GM23338 (cell line): ENCODE data around the gene RELL2. TPM values are rescaled to one million over a fixed set of nuclear protein-coding genes. Genes with fewer than 3 reads are reported as not detected.

ENCODE experiments used
- ATAC-seq: fragments of 200-7000 bp; cut with Tn5 transposase; 3 replicates; pipeline ENCODE4 v1.9.1; 2020
- DNase-seq: peaks from one replicate; pipeline ENCODE4 v3.0.0-alpha.2; 2015; ENCODE audit warnings: low spot score
- H2AFZ ChIP-seq: fragments of 200-600 bp; sonication (generic); 2 replicates; pipeline ENCODE4 v1.8.0; 2016; ENCODE audit warnings: antibody characterized with exemption, mild to moderate bottlenecking, moderate library complexity
- H3F3A ChIP-seq: fragments of 200-600 bp; sonication (generic); replicated peaks from 2 replicates; pipeline ENCODE4 v1.8.0; 2017; ENCODE audit warnings: antibody characterized with exemption, mixed run types, low read depth
- H3K27ac ChIP-seq: fragments of 200-600 bp; sonication (generic); 2 replicates; pipeline ENCODE4 v1.6.1; 2016; ENCODE audit warnings: low read depth
- H3K27me3 ChIP-seq: fragments of 200-600 bp; sonication (generic); 2 replicates; pipeline ENCODE4 v1.8.0; 2016; ENCODE audit warnings: mild to moderate bottlenecking, mixed run types, moderate library complexity; ENCODE audit not compliant: insufficient read depth
- H3K36me3 ChIP-seq: fragments of 200-600 bp; sonication (generic); 2 replicates; pipeline ENCODE4 v1.8.0; 2016; ENCODE audit warnings: mild to moderate bottlenecking; ENCODE audit not compliant: insufficient read depth
- H3K4me1 ChIP-seq: fragments of 200-600 bp; sonication (generic); 2 replicates; pipeline ENCODE4 v1.8.0; 2016; ENCODE audit warnings: mild to moderate bottlenecking, moderate library complexity; ENCODE audit not compliant: insufficient read depth
- H3K4me2 ChIP-seq: fragments of 200-600 bp; sonication (generic); 2 replicates; pipeline ENCODE4 v1.7.1; 2017; ENCODE audit warnings: mixed run types
- H3K4me3 ChIP-seq: fragments of 200-600 bp; sonication (generic); 2 replicates; pipeline ENCODE4 v1.6.1; 2016; ENCODE audit warnings: mixed run types
- H3K79me2 ChIP-seq: fragments of 200-600 bp; sonication (generic); replicated peaks from 2 replicates; pipeline ENCODE4 v1.8.0; 2017; ENCODE audit warnings: mild to moderate bottlenecking; ENCODE audit not compliant: insufficient read depth
- H3K9me2 ChIP-seq: fragments of 200-600 bp; sonication (generic); 2 replicates; pipeline ENCODE4 v1.8.0; 2017; ENCODE audit not compliant: insufficient read depth
- H4K20me1 ChIP-seq: fragments of 200-600 bp; sonication (generic); replicated peaks from 2 replicates; pipeline ENCODE4 v1.8.0; 2017; ENCODE audit warnings: mild to moderate bottlenecking; ENCODE audit not compliant: insufficient read depth
- H3K27ac Mint-ChIP-seq: 2 replicates; pipeline ENCODE4 v1.8.0; 2020; ENCODE audit warnings: inconsistent platforms, mild to moderate bottlenecking, moderate library complexity, mixed read lengths
- H3K27me3 Mint-ChIP-seq: 3 replicates; pipeline ENCODE4 v1.8.0; 2022; ENCODE audit warnings: low read depth, mild to moderate bottlenecking, moderate library complexity, mixed read lengths, inconsistent platforms; ENCODE audit not compliant: insufficient read depth, poor library complexity
- H3K36me3 Mint-ChIP-seq: 3 replicates; pipeline ENCODE4 v1.8.0; 2021; ENCODE audit warnings: low read depth, mild to moderate bottlenecking, inconsistent platforms, moderate library complexity, mixed read lengths
- H3K4me1 Mint-ChIP-seq: 3 replicates; pipeline ENCODE4 v1.8.0; 2020; ENCODE audit warnings: mild to moderate bottlenecking, inconsistent platforms, mixed read lengths
- H3K4me3 Mint-ChIP-seq: 3 replicates; pipeline ENCODE4 v1.8.0; 2021; ENCODE audit warnings: moderate library complexity, mild to moderate bottlenecking, inconsistent platforms, mixed read lengths
- H3K9me3 Mint-ChIP-seq: 3 replicates; pipeline ENCODE4 v1.8.0; 2020; ENCODE audit warnings: moderate library complexity, mild to moderate bottlenecking, inconsistent platforms, mixed read lengths
- CREB1 ChIP-seq: fragments of 250-450 bp; sonication (Bioruptor Pico); IDR thresholded peaks from 2 replicates; pipeline ENCODE4 v1.5.0; 2020; ENCODE audit warnings: low read depth, mild to moderate bottlenecking, moderate library complexity
- EZH2 ChIP-seq: fragments of 200-600 bp; sonication (generic); IDR thresholded peaks from one replicate; pipeline ENCODE4 v1.8.0; 2017; ENCODE audit warnings: antibody characterized with exemption, mild to moderate bottlenecking, low read depth; ENCODE audit not compliant: unreplicated experiment
- EZH2phosphoT487 ChIP-seq: fragments of 200-600 bp; sonication (generic); IDR thresholded peaks from one replicate; pipeline ENCODE4 v1.8.1; 2018; ENCODE audit warnings: antibody characterized with exemption; ENCODE audit not compliant: unreplicated experiment
- NANOG ChIP-seq: IDR thresholded peaks from 2 replicates; pipeline ENCODE4 v1.6.1; 2016; ENCODE audit warnings: antibody characterized with exemption, borderline replicate concordance
- POLR2AphosphoS5 ChIP-seq: IDR thresholded peaks from 2 replicates; pipeline ENCODE4 v1.6.1; 2016; ENCODE audit warnings: antibody characterized with exemption, low read depth
- STAT1 ChIP-seq: IDR thresholded peaks from one replicate; pipeline ENCODE4 v1.6.1; 2016; ENCODE audit warnings: antibody characterized with exemption; ENCODE audit not compliant: unreplicated experiment
- ZNF331 ChIP-seq: fragments of 250-450 bp; sonication (Bioruptor Pico); IDR thresholded peaks from 2 replicates; pipeline ENCODE4 v1.5.0; 2020; ENCODE audit warnings: low read depth, mild to moderate bottlenecking, moderate library complexity
- polyA plus RNA-seq: library from polyadenylated mRNA; unstranded; fragments of >200 nt; fragmentation: Nextera tagmentation; extraction: Ambion mirVana; gene quantifications from 2 replicates; pipeline ENCODE4 v1.2.1, GENCODE V29; 2016
- total RNA-seq: library from RNA; depleted of rRNA; stranded (reverse); fragments of >200 nt; shearing (Covaris generic); gene quantifications from 2 replicates; pipeline ENCODE4 v1.2.3, GENCODE V29; 2014
- TF ChIP-seq, protein P1 (sequence below), 2 experiments: fragments of 200-600 bp in 1 of 2; sonication (generic) in 1 of 2; conservative IDR thresholded peaks; 2 replicates each; pipeline versions ENCODE4 v1.5.1 to v1.6.1; 2016 to 2017; ENCODE audit warnings: antibody characterized with exemption in 2 of 2, low read depth in 2 of 2, mild to moderate bottlenecking in 2 of 2, moderate library complexity in 1 of 2
- TF ChIP-seq, protein P2 (sequence below): IDR thresholded peaks from 2 replicates; pipeline ENCODE4 v1.6.1; 2016; ENCODE audit warnings: antibody characterized with exemption
- TF ChIP-seq, protein P3 (sequence below): IDR thresholded peaks from one replicate; pipeline ENCODE4 v1.6.1; 2018; ENCODE audit warnings: antibody characterized with exemption; ENCODE audit not compliant: unreplicated experiment

The RELL2 gene
- total and polyA plus RNA-seq, 2 experiments from 2014 or later, result 20.4 to 30.6 TPM

DNA sequence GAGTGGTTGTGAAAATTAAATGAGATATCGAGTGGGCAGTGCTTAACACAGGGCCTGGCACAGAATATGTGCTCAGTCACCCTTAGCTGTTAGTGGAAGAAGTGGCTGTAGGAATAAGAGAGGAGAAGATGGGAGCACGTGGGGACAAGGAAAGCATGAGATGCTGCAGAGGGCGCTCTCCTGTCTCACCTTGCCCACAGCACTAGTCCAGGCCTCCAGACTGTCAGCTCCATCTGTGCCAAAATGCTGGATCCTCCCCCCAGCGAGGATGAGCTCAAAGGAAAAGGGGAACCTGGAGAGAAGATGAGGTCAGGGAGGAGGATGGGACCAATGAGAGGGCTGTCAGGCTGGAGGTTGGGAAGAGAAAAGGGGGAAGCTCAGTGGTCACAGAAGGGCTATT, 32.7 kb downstream of the RELL2 start:
- Mint-ChIP-seq H3K4me1 (peaks cover 23% of the 10 kb centered on the region), H3K27ac (no peak overlapping the region), H3K9me3 (no peaks in the 10 kb centered on the region), H3K27me3 (peaks cover 13% of the 10 kb centered on the region), H3K4me3 (no peak overlapping the region; the same call in 2 of the 3 replicates), H3K36me3 (peaks cover 61% of the 10 kb centered on the region)
- no peak overlapping the region for H3K4me3 ChIP-seq
- peaks cover 4% of the 10 kb centered on the region for H3K36me3 ChIP-seq
- H4K20me1 ChIP-seq, result no peaks in the 10 kb centered on the region; the same call in 1 of the 2 replicates
- no peaks in the 10 kb centered on the region for H3K9me2 ChIP-seq
- no peak overlapping the region for H3K4me2 ChIP-seq
- no peaks in the 10 kb centered on the region for H3K79me2 ChIP-seq
- H3K4me1 ChIP-seq, result peaks cover 14% of the 10 kb centered on the region
- H3F3A ChIP-seq, result no peaks in the 10 kb centered on the region
- peak; percentile 61 for DNase-seq
- ATAC-seq, result peak; percentile 19
- no peak for TF ChIP-seq EZH2phosphoT487
- no peak for TF ChIP-seq NANOG
- TF ChIP-seq, protein P1, sequence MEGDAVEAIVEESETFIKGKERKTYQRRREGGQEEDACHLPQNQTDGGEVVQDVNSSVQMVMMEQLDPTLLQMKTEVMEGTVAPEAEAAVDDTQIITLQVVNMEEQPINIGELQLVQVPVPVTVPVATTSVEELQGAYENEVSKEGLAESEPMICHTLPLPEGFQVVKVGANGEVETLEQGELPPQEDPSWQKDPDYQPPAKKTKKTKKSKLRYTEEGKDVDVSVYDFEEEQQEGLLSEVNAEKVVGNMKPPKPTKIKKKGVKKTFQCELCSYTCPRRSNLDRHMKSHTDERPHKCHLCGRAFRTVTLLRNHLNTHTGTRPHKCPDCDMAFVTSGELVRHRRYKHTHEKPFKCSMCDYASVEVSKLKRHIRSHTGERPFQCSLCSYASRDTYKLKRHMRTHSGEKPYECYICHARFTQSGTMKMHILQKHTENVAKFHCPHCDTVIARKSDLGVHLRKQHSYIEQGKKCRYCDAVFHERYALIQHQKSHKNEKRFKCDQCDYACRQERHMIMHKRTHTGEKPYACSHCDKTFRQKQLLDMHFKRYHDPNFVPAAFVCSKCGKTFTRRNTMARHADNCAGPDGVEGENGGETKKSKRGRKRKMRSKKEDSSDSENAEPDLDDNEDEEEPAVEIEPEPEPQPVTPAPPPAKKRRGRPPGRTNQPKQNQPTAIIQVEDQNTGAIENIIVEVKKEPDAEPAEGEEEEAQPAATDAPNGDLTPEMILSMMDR (conservative IDR thresholded peaks at IDR 0.05; ENCODE audit: low read depth in 2 of 2), result peak; percentile 50 to 75
- no peak for TF ChIP-seq ZNF331
- TF ChIP-seq, protein P2, sequence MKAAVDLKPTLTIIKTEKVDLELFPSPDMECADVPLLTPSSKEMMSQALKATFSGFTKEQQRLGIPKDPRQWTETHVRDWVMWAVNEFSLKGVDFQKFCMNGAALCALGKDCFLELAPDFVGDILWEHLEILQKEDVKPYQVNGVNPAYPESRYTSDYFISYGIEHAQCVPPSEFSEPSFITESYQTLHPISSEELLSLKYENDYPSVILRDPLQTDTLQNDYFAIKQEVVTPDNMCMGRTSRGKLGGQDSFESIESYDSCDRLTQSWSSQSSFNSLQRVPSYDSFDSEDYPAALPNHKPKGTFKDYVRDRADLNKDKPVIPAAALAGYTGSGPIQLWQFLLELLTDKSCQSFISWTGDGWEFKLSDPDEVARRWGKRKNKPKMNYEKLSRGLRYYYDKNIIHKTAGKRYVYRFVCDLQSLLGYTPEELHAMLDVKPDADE, result no peak
- H2AFZ ChIP-seq, result no peak overlapping the region
- no peaks in the 10 kb centered on the region for H3K27me3 ChIP-seq
- H3K27ac ChIP-seq, result no peak overlapping the region

DNA sequence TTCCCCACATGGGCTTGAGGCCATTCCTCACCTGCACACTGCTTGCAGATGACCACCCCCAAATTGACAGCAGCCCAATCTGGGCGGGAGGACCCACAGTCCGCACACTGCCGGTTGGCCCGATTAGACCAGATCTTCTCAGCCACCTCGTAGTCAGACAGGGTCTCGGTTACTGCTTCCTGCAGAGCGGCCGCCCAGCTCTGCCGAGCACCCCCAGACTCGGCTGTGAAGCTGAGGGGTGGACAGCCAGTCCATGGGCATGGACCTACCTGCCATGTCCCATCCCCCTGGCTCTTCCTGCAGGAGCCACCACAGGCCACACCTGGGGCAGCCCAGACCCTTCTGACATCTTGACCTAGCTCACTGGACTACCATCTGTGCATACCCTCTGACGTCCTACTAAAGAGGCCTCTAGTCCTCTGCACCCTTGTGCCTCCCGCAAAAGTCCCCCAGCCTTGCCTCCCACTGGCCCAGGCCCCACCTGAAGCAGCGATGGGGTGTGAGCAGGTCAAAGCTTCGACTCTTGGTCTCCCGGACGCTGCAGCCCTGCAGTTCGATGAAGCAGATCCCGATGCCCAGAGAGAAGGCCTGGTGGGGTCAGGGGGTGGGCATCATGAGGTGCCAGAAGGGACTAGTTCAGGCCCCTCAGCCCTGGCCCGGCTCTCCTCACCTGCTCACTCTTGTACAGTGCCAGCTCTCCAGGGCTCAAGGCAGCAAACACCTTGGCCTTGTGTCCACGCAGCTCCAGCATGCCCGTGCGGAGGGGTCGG, 35.5 kb downstream of the RELL2 start:
- Histone ChIP-seq H3K79me2 (peaks cover 7% of the 10 kb centered on the region; the same call in 1 of the 2 replicates), H3K4me2 (no peak overlapping the region), H4K20me1 (no peaks in the 10 kb centered on the region; the same call in 1 of the 2 replicates), H3K27me3 (no peaks in the 10 kb centered on the region), H3K9me2 (no peaks in the 10 kb centered on the region), H3K36me3 (no peaks in the 10 kb centered on the region; the same call in 1 of the 2 replicates), H3K4me1 (peaks cover 34% of the 10 kb centered on the region), H3K27ac (no peak overlapping the region), H3F3A (peaks cover 14% of the 10 kb centered on the region), H3K4me3 (no peak overlapping the region), H2AFZ (no peak overlapping the region)
- H3K9me3 Mint-ChIP-seq, result no peaks in the 10 kb centered on the region
- H3K4me1 Mint-ChIP-seq, result peaks cover 21% of the 10 kb centered on the region
- no peak for ATAC-seq
- peaks cover 3% of the 10 kb centered on the region for H3K27me3 Mint-ChIP-seq
- DNase-seq, result no peak
- peaks cover 52% of the 10 kb centered on the region for H3K36me3 Mint-ChIP-seq
- H3K4me3 Mint-ChIP-seq, result no peak overlapping the region
- H3K27ac Mint-ChIP-seq, result no peak overlapping the region; the same call in 1 of the 2 replicates
- TF ChIP-seq POLR2AphosphoS5 (no peak), STAT1 (no peak), ZNF331 (no peak), EZH2 (no peak), NANOG (no peak), CREB1 (CRISPR knock-in tag) (no peak)
- TF ChIP-seq, protein P3, sequence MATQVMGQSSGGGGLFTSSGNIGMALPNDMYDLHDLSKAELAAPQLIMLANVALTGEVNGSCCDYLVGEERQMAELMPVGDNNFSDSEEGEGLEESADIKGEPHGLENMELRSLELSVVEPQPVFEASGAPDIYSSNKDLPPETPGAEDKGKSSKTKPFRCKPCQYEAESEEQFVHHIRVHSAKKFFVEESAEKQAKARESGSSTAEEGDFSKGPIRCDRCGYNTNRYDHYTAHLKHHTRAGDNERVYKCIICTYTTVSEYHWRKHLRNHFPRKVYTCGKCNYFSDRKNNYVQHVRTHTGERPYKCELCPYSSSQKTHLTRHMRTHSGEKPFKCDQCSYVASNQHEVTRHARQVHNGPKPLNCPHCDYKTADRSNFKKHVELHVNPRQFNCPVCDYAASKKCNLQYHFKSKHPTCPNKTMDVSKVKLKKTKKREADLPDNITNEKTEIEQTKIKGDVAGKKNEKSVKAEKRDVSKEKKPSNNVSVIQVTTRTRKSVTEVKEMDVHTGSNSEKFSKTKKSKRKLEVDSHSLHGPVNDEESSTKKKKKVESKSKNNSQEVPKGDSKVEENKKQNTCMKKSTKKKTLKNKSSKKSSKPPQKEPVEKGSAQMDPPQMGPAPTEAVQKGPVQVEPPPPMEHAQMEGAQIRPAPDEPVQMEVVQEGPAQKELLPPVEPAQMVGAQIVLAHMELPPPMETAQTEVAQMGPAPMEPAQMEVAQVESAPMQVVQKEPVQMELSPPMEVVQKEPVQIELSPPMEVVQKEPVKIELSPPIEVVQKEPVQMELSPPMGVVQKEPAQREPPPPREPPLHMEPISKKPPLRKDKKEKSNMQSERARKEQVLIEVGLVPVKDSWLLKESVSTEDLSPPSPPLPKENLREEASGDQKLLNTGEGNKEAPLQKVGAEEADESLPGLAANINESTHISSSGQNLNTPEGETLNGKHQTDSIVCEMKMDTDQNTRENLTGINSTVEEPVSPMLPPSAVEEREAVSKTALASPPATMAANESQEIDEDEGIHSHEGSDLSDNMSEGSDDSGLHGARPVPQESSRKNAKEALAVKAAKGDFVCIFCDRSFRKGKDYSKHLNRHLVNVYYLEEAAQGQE, result no peak
- TF ChIP-seq, protein P2, result no peak
- TF ChIP-seq, protein P1 (conservative IDR thresholded peaks at IDR 0.05; ENCODE audit: low read depth in 2 of 2), result no peak
